Sigmoid colon (tissue), 7 donors: Measurements from ENCODE around the gene DNAAF1. TPM values are rescaled to one million over a fixed set of nuclear protein-coding genes. Genes with fewer than 3 reads are reported as not detected.
"Not testable (repeated sequence)": the region's sequence is repeated elsewhere in the genome, so short reads cannot be mapped to it uniquely, and the experiment has no call there.

Experiments used
- DNase-seq: peaks from one replicate; pipeline ENCODE4 v3.0.0-alpha.2; 2019
- H3K27ac ChIP-seq, 4 donors: fragments of 200-600 bp; sonication (generic); one replicate each; pipeline ENCODE4 v1.5.1; 2016 to 2019; ENCODE audit warnings: mild to moderate bottlenecking in 1 of 4
- H3K27me3 ChIP-seq, 3 donors: fragments of 200-600 bp; sonication (generic); one replicate each; pipeline ENCODE4 v1.5.1; 2019; ENCODE audit warnings: mild to moderate bottlenecking in 1 of 3
- H3K36me3 ChIP-seq, 4 donors: fragments of 200-600 bp; sonication (generic); one replicate each; pipeline ENCODE4 v1.5.1; 2016 to 2019
- H3K4me1 ChIP-seq, 4 donors: fragments of 200-600 bp; sonication (generic); one replicate each; pipeline ENCODE4 v1.5.1; 2017 to 2019
- H3K4me3 ChIP-seq, 4 donors: fragments of 200-600 bp; sonication (generic); one replicate each; pipeline ENCODE4 v1.5.1; 2017 to 2019; ENCODE audit warnings: mild to moderate bottlenecking in 2 of 4, moderate library complexity in 1 of 4
- H3K9me3 ChIP-seq, 4 donors: fragments of 200-600 bp in 3 of 4; sonication (generic) in 3 of 4; one replicate each; pipeline versions ENCODE4 v1.5.1 to v1.6.1; 2013 to 2019
- CTCF ChIP-seq, 4 experiments: fragments of 450-650 bp in 3 of 4; fragments of 200-600 bp in 1 of 4; IDR thresholded peaks; one replicate each; pipeline ENCODE4 v1.5.1; 2016 to 2019; ENCODE audit warnings: antibody characterized with exemption in 4 of 4, mild to moderate bottlenecking in 3 of 4, moderate library complexity in 2 of 4
- EP300 ChIP-seq, 4 donors: sonication (generic); formaldehyde crosslinking; IDR thresholded peaks; one replicate each; pipeline ENCODE4 v1.6.1; 2017; ENCODE audit warnings: antibody characterized with exemption in 4 of 4
- POLR2A ChIP-seq, 2 donors: fragments of 450-650 bp; IDR thresholded peaks; one replicate each; pipeline ENCODE4 v1.6.1; 2016; ENCODE audit warnings: antibody characterized with exemption in 2 of 2, mild to moderate bottlenecking in 2 of 2, moderate library complexity in 2 of 2
- POLR2AphosphoS5 ChIP-seq, 4 donors: sonication (generic); formaldehyde crosslinking; IDR thresholded peaks; one replicate each; pipeline ENCODE4 v1.6.1; 2017; ENCODE audit warnings: antibody characterized with exemption in 4 of 4
- WGBS, 2 donors: extraction: QIAGEN DNeasy Blood & Tissue Kit; methylation state at CpG; one replicate each; pipeline ENCODE4 v1.1.7; 2013; 5-methylcytosine and 5-hydroxymethylcytosine counted together
- intact Hi-C: fragments of 100-400 bp; cut with DNase I; formaldehyde crosslinking; loops from one replicate; pipeline ENCODE4 v1.15.1; 2023
- polyA plus RNA-seq, 3 donors: library from polyadenylated mRNA; stranded (reverse); fragments of 200-250 nt; gene quantifications; one replicate each; pipeline ENCODE4 v1.2.3, GENCODE V29; 2013
- total RNA-seq, 4 donors: library from RNA; depleted of rRNA; stranded (reverse); fragments of >200 nt; gene quantifications; one replicate each; pipeline ENCODE4 v1.1.0, GENCODE V29; 2016
- donor health status: healthy with polysubstance abuse.
- donor health status: Bipolar disorder and iron deficiency.
- donor health status: healthy.

Gene DNAAF1
- total and polyA plus RNA-seq, 7 donors: 0.15 to 0.36 TPM; not detected in 5

- TF ChIP-seq POLR2AphosphoS5 (IDR thresholded peaks at IDR 0.05) (no peak), EP300 (IDR thresholded peaks at IDR 0.05) (no peak), CTCF (IDR thresholded peaks at IDR 0.05) (no peak), POLR2A (IDR thresholded peaks at IDR 0.05) (no peak)
- H3K27ac ChIP-seq: no peak overlapping the region
These were observed 54.0 kb downstream of the DNAAF1 start for GRCh38 chr16:84199097-84199496.

GRCh38 chr16:84199861-84200260 lies 54.8 kb downstream of the DNAAF1 start:
- intact Hi-C loops: no loop called here
- H3K4me3 ChIP-seq: no peak overlapping the region
- no peaks in the 10 kb centered on the region for H3K36me3 ChIP-seq
- peak; percentile 80 for DNase-seq
- WGBS, 2 donors: 77 to 84% methylated on average over 10 of the region's 10 CpGs
- H3K4me1 ChIP-seq: no peaks in the 10 kb centered on the region
- peak overlapping the region in 2 of 4 donors; percentile 26 to 38 for H3K27ac ChIP-seq
- no peaks in the 10 kb centered on the region for H3K9me3 ChIP-seq
- TF ChIP-seq POLR2AphosphoS5 (IDR thresholded peaks at IDR 0.05): peak in 2 of 4 donors; percentile 23 to 53
- peak in 1 of 4 donors; percentile 70 for TF ChIP-seq EP300 (IDR thresholded peaks at IDR 0.05)
- TF ChIP-seq POLR2A (IDR thresholded peaks at IDR 0.05): no peak
- H3K27me3 ChIP-seq: peaks cover 0 to 12% (median 0%) of the 10 kb centered on the region in 3 donors

More at GRCh38 chr16:84199097-84199496, 54.0 kb downstream of the DNAAF1 start:
- H3K36me3 ChIP-seq: no peaks in the 10 kb centered on the region
- peaks cover 0 to 12% (median 0%) of the 10 kb centered on the region in 3 donors for H3K27me3 ChIP-seq
- H3K9me3 ChIP-seq: no peaks in the 10 kb centered on the region
- H3K4me3 ChIP-seq: no peak overlapping the region
- no peaks in the 10 kb centered on the region for H3K4me1 ChIP-seq
- WGBS, 2 donors: 66 to 69% methylated on average over 13 of the region's 13 CpGs
- intact Hi-C loops: no loop called here
- no peak for DNase-seq

GRCh38 chr16:84204551-84204950 lies 59.4 kb downstream of the DNAAF1 start:
- H3K27me3 ChIP-seq, H3K9me3 ChIP-seq, H3K4me1 ChIP-seq, H3K27ac ChIP-seq, H3K4me3 ChIP-seq, H3K36me3 ChIP-seq, intact Hi-C loops, DNase-seq: not testable (repeated sequence)
- 89 to 95% methylated on average over 26 of the region's 26 CpGs for WGBS, 2 donors

GRCh38 chr16:84205123-84205522 lies 60.0 kb downstream of the DNAAF1 start:
- H3K4me1 ChIP-seq, H3K27ac ChIP-seq, DNase-seq, H3K36me3 ChIP-seq, intact Hi-C loops, H3K9me3 ChIP-seq, H3K4me3 ChIP-seq, H3K27me3 ChIP-seq: not testable (repeated sequence)
- 90 to 91% methylated on average over 6 of the region's 6 CpGs for WGBS, 2 donors

GRCh38 chr16:84205976-84206691 lies 61.0 kb downstream of the DNAAF1 start:
- intact Hi-C loops: no loop called here
- H3K4me1 ChIP-seq: no peaks in the 10 kb centered on the region
- no peaks in the 10 kb centered on the region for H3K27me3 ChIP-seq
- H3K36me3 ChIP-seq: no peaks in the 10 kb centered on the region
- TF ChIP-seq EP300 (IDR thresholded peaks at IDR 0.05): no peak
- no peak for TF ChIP-seq POLR2AphosphoS5 (IDR thresholded peaks at IDR 0.05)
- no peak for TF ChIP-seq CTCF (IDR thresholded peaks at IDR 0.05)
- TF ChIP-seq POLR2A (IDR thresholded peaks at IDR 0.05): no peak
- 89% methylated on average over 18 of the region's 18 CpGs for WGBS, 2 donors
- no peak for DNase-seq
- no peaks in the 10 kb centered on the region for H3K9me3 ChIP-seq
- H3K27ac ChIP-seq: no peak overlapping the region
- H3K4me3 ChIP-seq: no peak overlapping the region

GRCh38 chr16:84207251-84207650 lies 62.1 kb downstream of the DNAAF1 start:
- Histone ChIP-seq H3K27ac (no peak overlapping the region), H3K27me3 (no peaks in the 10 kb centered on the region), H3K36me3 (no peaks in the 10 kb centered on the region), H3K4me1 (no peaks in the 10 kb centered on the region), H3K4me3 (no peak overlapping the region), H3K9me3 (no peaks in the 10 kb centered on the region)
- no peak for TF ChIP-seq POLR2A (IDR thresholded peaks at IDR 0.05)
- no peak for TF ChIP-seq EP300 (IDR thresholded peaks at IDR 0.05)
- TF ChIP-seq CTCF (IDR thresholded peaks at IDR 0.05): no peak
- no peak for TF ChIP-seq POLR2AphosphoS5 (IDR thresholded peaks at IDR 0.05)
- intact Hi-C loops: no loop called here
- no peak for DNase-seq
- WGBS, 2 donors: 79 to 87% methylated on average over 6 of the region's 6 CpGs
